Thyroid gland (tissue), 4 donors: ENCODE data around the gene CAMK1D. TPM values are rescaled to one million over a fixed set of nuclear protein-coding genes. Genes with fewer than 3 reads are reported as not detected.
A peak's percentile ranks its signal among the peaks of the same experiment; 100 is the strongest.

ENCODE experiments used
- DNase-seq, 2 donors: peaks; one replicate each; pipeline ENCODE4 v3.0.0-alpha.2; 2019
- H3K27ac ChIP-seq, 3 donors: fragments of 200-600 bp; sonication (generic); 1 replicate in 2 of 3; 2 replicates in 1 of 3; pipeline ENCODE4 v1.5.1; 2016 to 2019; ENCODE audit warnings: mild to moderate bottlenecking in 1 of 3, moderate library complexity in 1 of 3
- H3K27me3 ChIP-seq: fragments of 200-600 bp; sonication (generic); one replicate; pipeline ENCODE4 v1.5.1; 2019
- H3K36me3 ChIP-seq, 2 donors: fragments of 200-600 bp; sonication (generic); one replicate each; pipeline ENCODE4 v1.5.1; 2016 to 2019
- H3K4me1 ChIP-seq, 2 donors: fragments of 200-600 bp; sonication (generic); one replicate each; pipeline ENCODE4 v1.5.1; 2017 to 2019
- H3K4me3 ChIP-seq, 3 donors: fragments of 200-600 bp; sonication (generic); replicated peaks in 1 of 3; 1 replicate in 2 of 3; 2 replicates in 1 of 3; pipeline ENCODE4 v1.5.1; 2016; ENCODE audit warnings: mild to moderate bottlenecking in 1 of 3
- H3K9me3 ChIP-seq: fragments of 200-600 bp; sonication (generic); one replicate; pipeline ENCODE4 v1.5.1; 2017
- CTCF ChIP-seq, 6 experiments: fragments of 200-600 bp in 3 of 6; fragments of 450-650 bp in 3 of 6; sonication (generic) in 3 of 6; IDR thresholded peaks; one replicate each; pipeline ENCODE4 v1.5.1; 2016 to 2019; ENCODE audit warnings: antibody characterized with exemption in 6 of 6, mild to moderate bottlenecking in 2 of 6, inconsistent platforms in 1 of 6, moderate library complexity in 1 of 6
- POLR2A ChIP-seq, 2 donors: fragments of 450-650 bp; IDR thresholded peaks; one replicate each; pipeline ENCODE4 v1.6.1; 2017; ENCODE audit warnings: antibody characterized with exemption in 2 of 2, mild to moderate bottlenecking in 2 of 2, moderate library complexity in 1 of 2
- WGBS, 2 donors: methylation state at CpG; one replicate each; pipeline ENCODE4 v1.1.5; 2017; 5-methylcytosine and 5-hydroxymethylcytosine counted together
- intact Hi-C: fragments of 100-400 bp; cut with DNase I; formaldehyde crosslinking; loops from one replicate; pipeline ENCODE4 v1.15.1; 2023
- total RNA-seq, 4 donors: library from RNA; depleted of rRNA; stranded (reverse); fragments of >200 nt; gene quantifications; one replicate each; pipeline ENCODE4 v1.2.3, GENCODE V29; 2016

CAMK1D gene
- total RNA-seq, 4 donors from 2014 or later: 12.2 to 29.6 (median 17.4) TPM

- Histone ChIP-seq H3K36me3 (no peaks in the 10 kb centered on the region), H3K27me3 (no peaks in the 10 kb centered on the region), H3K4me3 (no peak overlapping the region), H3K27ac (no peak overlapping the region), H3K9me3 (no peaks in the 10 kb centered on the region), H3K4me1 (peaks cover 57 to 77% of the 10 kb centered on the region in 2 donors)
- intact Hi-C loops: no loop called here
- WGBS, 2 donors: 71 to 75% methylated on average over 7 of the region's 7 CpGs
- DNase-seq: no peak
- no peak for TF ChIP-seq POLR2A (IDR thresholded peaks at IDR 0.05)
- no peak for TF ChIP-seq CTCF (IDR thresholded peaks at IDR 0.05)
These were observed 288.8 kb downstream of the CAMK1D start for GRCh38 chr10:12638103-12638502.

- H3K27me3 ChIP-seq: no peaks in the 10 kb centered on the region
- peaks cover 57 to 77% of the 10 kb centered on the region in 2 donors for H3K4me1 ChIP-seq
- DNase-seq: no peak
- H3K27ac ChIP-seq: peak overlapping the region in 1 of 3 donors; percentile 76
- no peak for TF ChIP-seq POLR2A (IDR thresholded peaks at IDR 0.05)
- no peak for TF ChIP-seq CTCF (IDR thresholded peaks at IDR 0.05)
- intact Hi-C loops: no loop called here
- H3K9me3 ChIP-seq: no peaks in the 10 kb centered on the region
- H3K4me3 ChIP-seq: no peak overlapping the region
- WGBS, 2 donors: 87 to 91% methylated on average over 11 of the region's 11 CpGs
- H3K36me3 ChIP-seq: no peaks in the 10 kb centered on the region
These were observed 289.4 kb downstream of the CAMK1D start for GRCh38 chr10:12638781-12639180.

GRCh38 chr10:12639996-12640944 is 290.9 kb downstream of the CAMK1D start:
- Histone ChIP-seq H3K9me3 (no peaks in the 10 kb centered on the region), H3K27me3 (no peaks in the 10 kb centered on the region), H3K4me1 (peaks cover 49 to 68% of the 10 kb centered on the region in 2 donors), H3K27ac (peak overlapping the region; percentile 69 to 76 (median 72)), H3K36me3 (no peaks in the 10 kb centered on the region), H3K4me3 (no peak overlapping the region)
- TF ChIP-seq POLR2A (IDR thresholded peaks at IDR 0.05): no peak
- no peak for TF ChIP-seq CTCF (IDR thresholded peaks at IDR 0.05)
- WGBS, 2 donors: 42% methylated on average over 12 of the region's 12 CpGs
- intact Hi-C loops: no loop called here
- peak; percentile 96 for DNase-seq

GRCh38 chr10:12642036-12642435 is 292.7 kb downstream of the CAMK1D start:
- peak overlapping the region; percentile 20 to 76 (median 72) for H3K27ac ChIP-seq
- H3K36me3 ChIP-seq: no peaks in the 10 kb centered on the region
- H3K27me3 ChIP-seq: no peaks in the 10 kb centered on the region
- 81 to 83% methylated on average over 7 of the region's 7 CpGs for WGBS, 2 donors
- H3K9me3 ChIP-seq: no peaks in the 10 kb centered on the region
- intact Hi-C loops: no loop called here
- no peak overlapping the region for H3K4me3 ChIP-seq
- no peak for DNase-seq
- H3K4me1 ChIP-seq: peaks cover 33 to 51% of the 10 kb centered on the region in 2 donors
- no peak for TF ChIP-seq POLR2A (IDR thresholded peaks at IDR 0.05)
- no peak for TF ChIP-seq CTCF (IDR thresholded peaks at IDR 0.05)

GRCh38 chr10:12643279-12643678 is 293.9 kb downstream of the CAMK1D start:
- DNase-seq: no peak
- Histone ChIP-seq H3K4me1 (peaks cover 28 to 39% of the 10 kb centered on the region in 2 donors), H3K27me3 (no peaks in the 10 kb centered on the region), H3K36me3 (no peaks in the 10 kb centered on the region), H3K4me3 (no peak overlapping the region), H3K9me3 (no peaks in the 10 kb centered on the region), H3K27ac (no peak overlapping the region)
- TF ChIP-seq POLR2A (IDR thresholded peaks at IDR 0.05): no peak
- TF ChIP-seq CTCF (IDR thresholded peaks at IDR 0.05): no peak
- WGBS, 2 donors: 95 to 99% methylated on average over 16 to 17 of the region's 17 CpGs
- intact Hi-C loops: no loop called here
